PC-9 (cell line): ENCODE measurements around the gene PCED1B. TPM values are rescaled to one million over a fixed set of nuclear protein-coding genes. Genes with fewer than 3 reads are reported as not detected.

ENCODE experiments used
- BruUV-seq: library from RNA; stranded (reverse); fragments of 400-500 nt; replicated peaks from 2 replicates; lab custom pipeline; 2021; lab: Mats Ljungman, UMichigan
- CTCF ChIA-PET: fragments of 300-600 bp; sonication (Branson Sonifier 250); formaldehyde crosslinking; loops from one replicate; lab custom pipeline; 2022; ENCODE audit warnings: antibody characterized with exemption; lab: Charles Lee
- POLR2A ChIA-PET: fragments of 300-600 bp; sonication (Branson Sonifier 250); formaldehyde crosslinking; loops from one replicate; lab custom pipeline; 2022; ENCODE audit warnings: antibody characterized with exemption; ENCODE audit not compliant: unreplicated experiment; lab: Charles Lee
- DNase-seq, 2 experiments: peaks; one replicate each; pipeline versions ENCODE4 v3.0.0 to v3.0.0-alpha.2; 2015 to 2022; ENCODE audit warnings: mixed read lengths in 1 of 2
- H2AFZ ChIP-seq: fragments of 200-600 bp; sonication (generic); 2 replicates; pipeline ENCODE4 v1.8.1; 2017; ENCODE audit warnings: antibody characterized with exemption
- H3F3A ChIP-seq: fragments of 200-600 bp; sonication (generic); 2 replicates; pipeline ENCODE4 v1.8.1; 2017; ENCODE audit warnings: antibody characterized with exemption, mild to moderate bottlenecking, low read depth; ENCODE audit not compliant: insufficient read depth
- H3K27ac ChIP-seq: fragments of 200-600 bp; sonication (generic); 2 replicates; pipeline ENCODE4 v1.6.1; 2016; ENCODE audit warnings: mixed run types
- H3K27me3 ChIP-seq: fragments of 200-600 bp; sonication (generic); 2 replicates; pipeline ENCODE4 v1.6.1; 2016; ENCODE audit warnings: low read depth, mixed run types; ENCODE audit not compliant: insufficient read depth
- H3K36me3 ChIP-seq: fragments of 200-600 bp; sonication (generic); 2 replicates; pipeline ENCODE4 v1.6.1; 2016; ENCODE audit warnings: low read depth, mixed run types
- H3K4me1 ChIP-seq: fragments of 200-600 bp; sonication (generic); replicated peaks from 2 replicates; pipeline ENCODE4 v1.6.1; 2016; ENCODE audit warnings: mixed run types; ENCODE audit not compliant: insufficient read depth
- H3K4me2 ChIP-seq: fragments of 200-600 bp; sonication (generic); 2 replicates; pipeline ENCODE4 v1.6.1; 2017; ENCODE audit warnings: mixed run types
- H3K4me3 ChIP-seq: fragments of 200-600 bp; sonication (generic); 2 replicates; pipeline ENCODE4 v1.6.1; 2016; ENCODE audit warnings: mixed run types
- H3K79me2 ChIP-seq: fragments of 200-600 bp; sonication (generic); 2 replicates; pipeline ENCODE4 v1.6.1; 2017; ENCODE audit warnings: low read depth, mixed run types
- H3K9me2 ChIP-seq: fragments of 200-600 bp; sonication (generic); 2 replicates; pipeline ENCODE4 v1.8.1; 2017; ENCODE audit warnings: mild to moderate bottlenecking; ENCODE audit not compliant: insufficient read depth
- H3K9me3 ChIP-seq: fragments of 200-600 bp; sonication (generic); 2 replicates; pipeline ENCODE4 v1.8.1; 2016; ENCODE audit warnings: low read depth; ENCODE audit not compliant: insufficient read depth
- H4K20me1 ChIP-seq: fragments of 200-600 bp; sonication (generic); 2 replicates; pipeline ENCODE4 v1.8.1; 2017; ENCODE audit not compliant: insufficient read depth
- CTCF ChIP-seq: fragments of 200-600 bp; sonication (generic); conservative IDR thresholded peaks from 2 replicates; pipeline ENCODE4 v1.6.1; 2017; ENCODE audit warnings: mixed run types, antibody characterized with exemption, mild to moderate bottlenecking, moderate library complexity
- EZH2 ChIP-seq: fragments of 200-600 bp; sonication (generic); IDR thresholded peaks from 2 replicates; pipeline ENCODE4 v1.8.0; 2017; ENCODE audit warnings: antibody characterized with exemption, low read depth
- intact Hi-C: fragments of 100-400 bp; cut with micrococcal nuclease; formaldehyde crosslinking; loops from one replicate; pipeline ENCODE4 v1.10.0; 2022; ENCODE audit not compliant: unreplicated experiment
- total RNA-seq: library from RNA; stranded (reverse); gene quantifications from 2 replicates; pipeline ENCODE4 v1.2.3, GENCODE V29; 2021

PCED1B gene
- total RNA-seq, 1 experiment from 2014 or later = 11.2 TPM

- Histone ChIP-seq H3K9me3 (peaks cover 9% of the 10 kb centered on the region), H4K20me1 (no peaks in the 10 kb centered on the region), H3K4me1 (no peaks in the 10 kb centered on the region; the same call in 1 of the 2 replicates), H3K4me3 (no peak overlapping the region), H2AFZ (no peak overlapping the region), H3K79me2 (no peaks in the 10 kb centered on the region), H3F3A (no peaks in the 10 kb centered on the region), H3K27ac (no peak overlapping the region), H3K36me3 (no peaks in the 10 kb centered on the region), H3K4me2 (no peak overlapping the region), H3K9me2 (no peaks in the 10 kb centered on the region), H3K27me3 (no peaks in the 10 kb centered on the region)
- TF ChIP-seq EZH2 (no peak), CTCF (no peak)
- intact Hi-C loops = no loop called here
- no TSS peak for BruUV-seq
- CTCF ChIA-PET = no interaction called here
- POLR2A ChIA-PET = no interaction called here
- DNase-seq = no peak
Observed at GRCh38 chr12:47120736-47121135, 41.3 kb downstream of the PCED1B start.

GRCh38 chr12:47121146-47121545 lies 41.7 kb downstream of the PCED1B start:
- no peak for TF ChIP-seq CTCF
- TF ChIP-seq EZH2 = no peak
- Histone ChIP-seq H3K9me2 (no peaks in the 10 kb centered on the region), H3K79me2 (no peaks in the 10 kb centered on the region), H3K27ac (no peak overlapping the region), H3K36me3 (no peaks in the 10 kb centered on the region), H3F3A (no peaks in the 10 kb centered on the region), H3K27me3 (no peaks in the 10 kb centered on the region), H2AFZ (no peak overlapping the region), H3K4me2 (no peak overlapping the region), H4K20me1 (no peaks in the 10 kb centered on the region), H3K9me3 (peaks cover 9% of the 10 kb centered on the region), H3K4me3 (no peak overlapping the region), H3K4me1 (no peaks in the 10 kb centered on the region; the same call in 1 of the 2 replicates)
- POLR2A ChIA-PET = no interaction called here
- intact Hi-C loops = no loop called here
- BruUV-seq = no TSS peak
- DNase-seq = no peak
- CTCF ChIA-PET = no interaction called here

- no peaks in the 10 kb centered on the region for H3K9me2 ChIP-seq
- H3K79me2 ChIP-seq = no peaks in the 10 kb centered on the region
- no TSS peak for BruUV-seq
- no peaks in the 10 kb centered on the region for H3K27me3 ChIP-seq
- ChIA-PET POLR2A (no interaction called here), CTCF (no interaction called here)
- H3K4me3 ChIP-seq = no peak overlapping the region
- H3F3A ChIP-seq = no peaks in the 10 kb centered on the region
- H2AFZ ChIP-seq = no peak overlapping the region
- no peaks in the 10 kb centered on the region; the same call in 1 of the 2 replicates for H3K4me1 ChIP-seq
- H3K9me3 ChIP-seq = peaks cover 9% of the 10 kb centered on the region
- no peaks in the 10 kb centered on the region for H3K36me3 ChIP-seq
- no peak for TF ChIP-seq EZH2
- no peaks in the 10 kb centered on the region for H4K20me1 ChIP-seq
- no peak overlapping the region for H3K4me2 ChIP-seq
- no peak for DNase-seq
- intact Hi-C loops = no loop called here
- H3K27ac ChIP-seq = no peak overlapping the region
Observed at GRCh38 chr12:47122602-47123001, 43.2 kb downstream of the PCED1B start.

- Histone ChIP-seq H3K9me2 (no peaks in the 10 kb centered on the region), H3K4me1 (no peaks in the 10 kb centered on the region; the same call in 1 of the 2 replicates), H4K20me1 (no peaks in the 10 kb centered on the region), H3F3A (no peaks in the 10 kb centered on the region), H3K27me3 (no peaks in the 10 kb centered on the region), H3K79me2 (no peaks in the 10 kb centered on the region), H3K9me3 (peaks cover 6% of the 10 kb centered on the region), H3K4me2 (no peak overlapping the region), H3K27ac (no peak overlapping the region), H2AFZ (no peak overlapping the region), H3K36me3 (no peaks in the 10 kb centered on the region), H3K4me3 (no peak overlapping the region)
- POLR2A ChIA-PET = no interaction called here
- no peak for DNase-seq
- no peak for TF ChIP-seq CTCF
- TF ChIP-seq EZH2 = no peak
- CTCF ChIA-PET = no interaction called here
- no TSS peak for BruUV-seq
- intact Hi-C loops = no loop called here
Observed at GRCh38 chr12:47123730-47124129, 44.3 kb downstream of the PCED1B start.
